ENCODE measurements around the gene HDAC7.

DNA sequence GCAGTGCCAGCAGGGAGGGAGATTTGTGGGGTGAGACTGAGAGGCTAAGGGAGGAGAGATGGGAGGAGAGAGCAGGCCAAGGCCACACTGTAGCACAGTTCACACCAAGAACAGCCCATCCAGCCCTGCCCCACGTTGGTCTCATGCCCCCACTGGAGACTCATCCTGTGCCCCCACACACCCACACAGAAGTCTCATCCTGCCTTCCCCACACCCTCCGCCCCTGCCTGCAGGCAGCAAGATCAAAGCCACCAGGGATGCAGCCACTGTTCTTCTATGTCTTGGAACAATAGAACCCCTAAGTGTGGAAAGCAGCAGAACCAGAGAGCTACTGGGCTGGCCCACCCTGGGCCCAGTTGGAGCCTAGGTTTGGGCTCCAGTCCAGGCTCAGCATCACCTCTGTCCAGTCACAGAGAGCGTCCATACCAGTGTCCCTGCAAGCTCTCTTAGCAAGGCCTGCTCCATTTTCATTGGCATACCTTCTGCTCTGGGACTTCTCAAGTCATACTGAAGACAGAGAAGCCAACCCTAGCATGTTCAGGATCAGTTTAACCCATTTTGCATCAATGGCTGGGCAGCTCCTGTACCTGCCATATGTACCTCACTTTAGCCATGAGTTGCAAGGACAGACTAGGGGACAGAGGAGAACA, 31.7 kb upstream of the HDAC7 start:
- TF ChIP-seq, protein P1, sequence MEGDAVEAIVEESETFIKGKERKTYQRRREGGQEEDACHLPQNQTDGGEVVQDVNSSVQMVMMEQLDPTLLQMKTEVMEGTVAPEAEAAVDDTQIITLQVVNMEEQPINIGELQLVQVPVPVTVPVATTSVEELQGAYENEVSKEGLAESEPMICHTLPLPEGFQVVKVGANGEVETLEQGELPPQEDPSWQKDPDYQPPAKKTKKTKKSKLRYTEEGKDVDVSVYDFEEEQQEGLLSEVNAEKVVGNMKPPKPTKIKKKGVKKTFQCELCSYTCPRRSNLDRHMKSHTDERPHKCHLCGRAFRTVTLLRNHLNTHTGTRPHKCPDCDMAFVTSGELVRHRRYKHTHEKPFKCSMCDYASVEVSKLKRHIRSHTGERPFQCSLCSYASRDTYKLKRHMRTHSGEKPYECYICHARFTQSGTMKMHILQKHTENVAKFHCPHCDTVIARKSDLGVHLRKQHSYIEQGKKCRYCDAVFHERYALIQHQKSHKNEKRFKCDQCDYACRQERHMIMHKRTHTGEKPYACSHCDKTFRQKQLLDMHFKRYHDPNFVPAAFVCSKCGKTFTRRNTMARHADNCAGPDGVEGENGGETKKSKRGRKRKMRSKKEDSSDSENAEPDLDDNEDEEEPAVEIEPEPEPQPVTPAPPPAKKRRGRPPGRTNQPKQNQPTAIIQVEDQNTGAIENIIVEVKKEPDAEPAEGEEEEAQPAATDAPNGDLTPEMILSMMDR (conservative IDR thresholded peaks at IDR 0.05; ENCODE audit: low read depth, low read length), result no peak
- TF ChIP-seq EZH2phosphoT487 (IDR thresholded peaks at IDR 0.05; ENCODE audit: borderline replicate concordance, low read length), result no peak

Data from PC-3 (cell line).